IMR-90 (cell line): Measurements from ENCODE around the gene C1orf167. TPM values are rescaled to one million over a fixed set of nuclear protein-coding genes. Genes with fewer than 3 reads are reported as not detected.

ENCODE experiments used
- ATAC-seq: fragments of 200-7000 bp; cut with Tn5 transposase; 2 replicates; pipeline ENCODE4 v1.9.1; 2020; ENCODE audit warnings: low read depth, mild to moderate bottlenecking, moderate library complexity
- BruUV-seq: library from RNA; stranded (reverse); fragments of 400-500 nt; replicated peaks from 2 replicates; lab custom pipeline; 2021; lab: Mats Ljungman, UMichigan
- CTCF ChIA-PET: fragments of 300-600 bp; formaldehyde crosslinking; extraction: SDS; loops from one replicate; lab custom pipeline; 2021; ENCODE audit warnings: antibody characterized with exemption; lab: Yijun Ruan, JAX
- POLR2A ChIA-PET: fragments of 300-600 bp; sonication (Branson Sonifier 250); formaldehyde crosslinking; loops from one replicate; lab custom pipeline; 2022; ENCODE audit warnings: antibody characterized with exemption; ENCODE audit not compliant: unreplicated experiment; lab: Charles Lee
- DNase-seq: peaks from one replicate; pipeline ENCODE4 v3.0.0; 2013
- H2AFZ ChIP-seq: replicated peaks from 2 replicates; pipeline ENCODE3; 2013; ENCODE audit warnings: low read length, mild to moderate bottlenecking; ENCODE audit not compliant: poor library complexity
- H2AK5ac ChIP-seq: 2 replicates; pipeline ENCODE4 v1.6.1; 2013; ENCODE audit warnings: low read depth, low read length, inconsistent platforms
- H2AK9ac ChIP-seq: replicated peaks from 2 replicates; pipeline ENCODE3; 2013; ENCODE audit warnings: mild to moderate bottlenecking, low read depth, low read length, moderate library complexity; ENCODE audit not compliant: poor library complexity
- H2BK120ac ChIP-seq: 2 replicates; pipeline ENCODE4 v1.6.1; 2013; ENCODE audit warnings: low read depth, low read length, inconsistent platforms
- H2BK15ac ChIP-seq: 3 replicates; pipeline ENCODE4 v1.6.1; 2013; ENCODE audit warnings: low read depth, low read length, inconsistent platforms
- H2BK20ac ChIP-seq: 2 replicates; pipeline ENCODE4 v1.6.1; 2013; ENCODE audit warnings: low read depth, mild to moderate bottlenecking, inconsistent platforms, low read length, moderate library complexity
- H2BK5ac ChIP-seq: 2 replicates; pipeline ENCODE4 v1.6.1; 2013; ENCODE audit warnings: mild to moderate bottlenecking, low read depth, low read length, inconsistent platforms; ENCODE audit not compliant: poor library complexity, severe bottlenecking
- H3K14ac ChIP-seq: replicated peaks from 2 replicates; pipeline ENCODE4 v1.6.1; 2013; ENCODE audit warnings: low read depth, low read length, inconsistent platforms
- H3K18ac ChIP-seq: 2 replicates; pipeline ENCODE4 v1.6.1; 2013; ENCODE audit warnings: low read depth, low read length, control low read depth
- H3K23ac ChIP-seq: 2 replicates; pipeline ENCODE4 v1.6.1; 2013; ENCODE audit warnings: low read depth, low read length, inconsistent platforms
- H3K27ac ChIP-seq: 2 replicates; pipeline ENCODE4 v1.5.1; 2013; ENCODE audit warnings: mild to moderate bottlenecking, control low read depth, low read length; ENCODE audit not compliant: insufficient read depth
- H3K27me3 ChIP-seq: 2 replicates; pipeline ENCODE4 v1.6.1; 2013; ENCODE audit warnings: low read length; ENCODE audit not compliant: control insufficient read depth, insufficient read depth
- H3K36me3 ChIP-seq: 2 replicates; pipeline ENCODE4 v1.6.1; 2013; ENCODE audit warnings: low read length, mixed read lengths; ENCODE audit not compliant: control insufficient read depth, insufficient read depth
- H3K4ac ChIP-seq: 2 replicates; pipeline ENCODE4 v1.6.1; 2013; ENCODE audit warnings: low read depth, low read length, inconsistent platforms
- H3K4me1 ChIP-seq: 2 replicates; pipeline ENCODE4 v1.6.1; 2013; ENCODE audit warnings: low read length, mixed read lengths; ENCODE audit not compliant: control insufficient read depth, insufficient read depth
- H3K4me2 ChIP-seq: 2 replicates; pipeline ENCODE4 v1.6.1; 2013; ENCODE audit warnings: low read depth, mild to moderate bottlenecking, control low read depth, low read length, moderate library complexity
- H3K4me3 ChIP-seq: 2 replicates; pipeline ENCODE4 v1.5.1; 2013; ENCODE audit warnings: low read depth, mild to moderate bottlenecking, control low read depth, low read length, moderate library complexity; ENCODE audit not compliant: insufficient read depth
- H3K56ac ChIP-seq: 2 replicates; pipeline ENCODE4 v1.6.1; 2013; ENCODE audit warnings: low read length, inconsistent platforms; ENCODE audit not compliant: insufficient read depth; ENCODE audit errors: extremely low read depth
- H3K79me1 ChIP-seq, 2 experiments: 2 replicates each; pipeline ENCODE4 v1.6.1; 2013; ENCODE audit warnings: low read length in 2 of 2, inconsistent platforms in 1 of 2, low read depth in 1 of 2
- H3K9ac ChIP-seq: 2 replicates; pipeline ENCODE4 v1.6.1; 2013; ENCODE audit warnings: low read depth, low read length, control low read depth
- H3K9me1 ChIP-seq: 2 replicates; pipeline ENCODE4 v1.6.1; 2013; ENCODE audit warnings: low read length, inconsistent platforms; ENCODE audit not compliant: insufficient read depth
- H3K9me3 ChIP-seq: 2 replicates; pipeline ENCODE4 v1.6.1; 2013; ENCODE audit warnings: low read length; ENCODE audit not compliant: control insufficient read depth, insufficient read depth
- H4K20me1 ChIP-seq: 2 replicates; pipeline ENCODE4 v1.6.1; 2013; ENCODE audit warnings: low read length, inconsistent platforms; ENCODE audit not compliant: insufficient read depth
- H4K5ac ChIP-seq: 2 replicates; pipeline ENCODE4 v1.6.1; 2013; ENCODE audit warnings: mild to moderate bottlenecking, low read depth, low read length, control low read depth
- H4K8ac ChIP-seq, 2 experiments: 2 replicates each; pipeline ENCODE4 v1.6.1; 2013; ENCODE audit warnings: low read depth in 2 of 2, low read length in 2 of 2, control low read depth in 1 of 2, inconsistent platforms in 1 of 2
- H4K91ac ChIP-seq: 2 replicates; pipeline ENCODE4 v1.6.1; 2013; ENCODE audit warnings: low read depth, low read length, inconsistent platforms; ENCODE audit not compliant: insufficient read depth
- BHLHE40 ChIP-seq: fragments of 150-350 bp; IDR thresholded peaks from 2 replicates; pipeline ENCODE4 v1.6.1; 2016; ENCODE audit warnings: mild to moderate bottlenecking, low read depth, low read length
- CHD1 ChIP-seq: IDR thresholded peaks from 2 replicates; pipeline ENCODE4 v1.6.1; 2012; ENCODE audit warnings: low read depth, low read length, improper control_type of control experiment
- MAZ ChIP-seq: IDR thresholded peaks from 2 replicates; pipeline ENCODE4 v1.6.1; 2012; ENCODE audit warnings: low read depth, mild to moderate bottlenecking, low read length, improper control_type of control experiment, moderate library complexity, borderline replicate concordance
- SMC3 ChIP-seq: fragments of 150-350 bp; IDR thresholded peaks from 2 replicates; pipeline ENCODE4 v1.6.1; 2016; ENCODE audit warnings: low read depth, mild to moderate bottlenecking, antibody characterized with exemption, low read length, moderate library complexity
- WGBS, 2 experiments: methylation state at CpG; one replicate each; pipeline versions ENCODE4 v1.1.5 to v1.1.7; 2013; ENCODE audit warnings: missing lambda C conversion rate in 2 of 2; ENCODE audit not compliant: insufficient read length in 1 of 2; ENCODE audit errors: extremely low coverage in 2 of 2; 5-methylcytosine and 5-hydroxymethylcytosine counted together
- dilution Hi-C: fragments of 300-500 bp; cut with HindIII; formaldehyde crosslinking; loops from one replicate; pipeline ENCODE4 v1.14.3; 2018; ENCODE audit warnings: low sequenced_read_pairs; ENCODE audit not compliant: unreplicated experiment
- in situ Hi-C: fragments of 300-500 bp; cut with MboI; formaldehyde crosslinking; loops from 3 replicates; pipeline ENCODE4 v1.14.3; 2019; ENCODE audit warnings: low sequenced_read_pairs, inconsistent platforms, mixed read lengths
- intact Hi-C: fragments of 100-400 bp; cut with micrococcal nuclease; formaldehyde crosslinking; loops from 2 replicates; pipeline ENCODE4 v1.10.0; 2022
- polyA plus RNA-seq, 3 experiments: library from polyadenylated mRNA; depleted of rRNA; stranded (reverse); fragments of >200 nt; gene quantifications; 2 replicates each; pipeline ENCODE4 v1.2.3, GENCODE V29; 2012; ENCODE audit warnings: low replicate concordance in 1 of 3
- total RNA-seq: library from RNA; depleted of rRNA; stranded (reverse); fragments of >200 nt; gene quantifications from 2 replicates; pipeline ENCODE4 v1.2.3, GENCODE V29; 2012

The C1orf167 gene
- total and polyA plus RNA-seq, 2 of the 4 experiments (the other 2 are of a cell fraction), result under 0.01 to 0.15 TPM

GRCh38 chr1:11731691-11732283 lies 30.2 kb upstream of the C1orf167 start:
- Histone ChIP-seq H3K79me1 (0 out of 4 replicates have a peak, but pooled peaks cover 0 to 2% of the 10 kb centered on the region in 2 experiments), H3K4me3 (peak overlapping the region; percentile 49), H3K9me1 (peaks cover 13% of the 10 kb centered on the region), H2BK120ac (peak overlapping the region; percentile 91), H3K18ac (peak overlapping the region; percentile 82), H3K4ac (peak overlapping the region; percentile 88), H3K56ac (peak overlapping the region; percentile 40; the same call in 1 of the 2 replicates), H3K4me2 (peak overlapping the region; percentile 92), H2BK20ac (peak overlapping the region; percentile 90; the same call in 1 of the 2 replicates), H3K9ac (peak overlapping the region; percentile 79), H4K5ac (peak overlapping the region; percentile 91), H2AFZ (peak overlapping the region; percentile 91), H2AK9ac (no peak overlapping the region), H3K27me3 (no peaks in the 10 kb centered on the region), H3K36me3 (no peaks in the 10 kb centered on the region), H3K23ac (peak overlapping the region; percentile 94), H3K14ac (peak overlapping the region; percentile 91), H3K9me3 (no peaks in the 10 kb centered on the region), H4K91ac (peak overlapping the region; percentile 64), H3K4me1 (peaks cover 13% of the 10 kb centered on the region), H3K27ac (peak overlapping the region; percentile 73), H4K20me1 (no peaks in the 10 kb centered on the region), H4K8ac (peak overlapping the region; percentile 50 to 96), H2AK5ac (no peak overlapping the region; the same call in 1 of the 2 replicates), H2BK5ac (peak overlapping the region; percentile 72), H2BK15ac (peak overlapping the region; percentile 79; the same call in 1 of the 3 replicates)
- intact Hi-C loops (loop anchor here (10.0 kb wide), 1 partner anchor 457 kb away; the partner anchor contains the start of gene UBIAD1), in situ Hi-C loops (no loop called here), dilution Hi-C loops (no loop called here)
- ChIA-PET CTCF (no interaction called here), POLR2A (interaction anchor here (0.5 kb wide), 1 partner anchor 154 kb away, joined by 3 read pairs; no protein-coding TSS in a partner anchor)
- DNase-seq (peak; percentile 70), ATAC-seq (peak; percentile 63)
- TF ChIP-seq CHD1, result no peak
- no peak for TF ChIP-seq SMC3
- TF ChIP-seq MAZ, result peak; percentile 37; the same call in 1 of the 2 replicates
- TF ChIP-seq BHLHE40, result 0 out of 2 replicates have a peak, but pooled peaks have one; percentile 2
- WGBS, 2 experiments, result 0% methylated on average over 2 of the region's 17 CpGs; no CpG with 5 or more reads in 1 of the 2 experiments
- no TSS peak for BruUV-seq
